CD4-positive, alpha-beta T cell treated with Interleukin-17A for 1 hour (primary cell): ENCODE data around the gene GPATCH2L.

ENCODE experiments used
- DNase-seq: peaks from one replicate; pipeline ENCODE4 v3.0.0-alpha.2; 2020

The GPATCH2L gene

GRCh38 chr14:76203086-76204001, 51.6 kb downstream of the GPATCH2L start:
- DNase-seq: no peak

GRCh38 chr14:76204461-76205230, 52.9 kb downstream of the GPATCH2L start:
- DNase-seq: no peak

GRCh38 chr14:76205708-76206107, 54.0 kb downstream of the GPATCH2L start:
- DNase-seq: no peak

DNA sequence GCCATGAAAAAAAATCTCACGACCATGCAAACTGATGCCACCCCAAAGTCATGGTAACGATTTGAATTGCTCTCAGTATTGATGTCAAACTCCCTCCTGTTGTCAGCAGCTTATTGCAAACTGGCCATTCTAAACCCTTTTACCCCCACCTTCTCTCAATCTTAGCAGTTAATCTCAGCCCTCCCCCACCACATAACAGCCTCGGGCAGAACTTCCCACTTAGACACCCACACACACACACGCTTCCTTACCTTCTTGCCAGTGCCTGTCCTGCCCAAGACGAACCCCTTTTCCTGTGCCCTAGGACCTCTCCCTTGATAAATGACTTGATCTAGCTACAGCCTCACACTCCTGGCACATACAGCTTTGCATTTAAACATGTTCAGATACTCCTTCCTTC, 56.6 kb downstream of the GPATCH2L start:
- no peak for DNase-seq

- no peak for DNase-seq
These were observed 60.5 kb downstream of the GPATCH2L start for GRCh38 chr14:76212242-76212641.

GRCh38 chr14:76217179-76217578, 65.5 kb downstream of the GPATCH2L start:
- DNase-seq: no peak

- no peak for DNase-seq
These were observed 66.9 kb downstream of the GPATCH2L start for GRCh38 chr14:76218662-76219061.

DNA sequence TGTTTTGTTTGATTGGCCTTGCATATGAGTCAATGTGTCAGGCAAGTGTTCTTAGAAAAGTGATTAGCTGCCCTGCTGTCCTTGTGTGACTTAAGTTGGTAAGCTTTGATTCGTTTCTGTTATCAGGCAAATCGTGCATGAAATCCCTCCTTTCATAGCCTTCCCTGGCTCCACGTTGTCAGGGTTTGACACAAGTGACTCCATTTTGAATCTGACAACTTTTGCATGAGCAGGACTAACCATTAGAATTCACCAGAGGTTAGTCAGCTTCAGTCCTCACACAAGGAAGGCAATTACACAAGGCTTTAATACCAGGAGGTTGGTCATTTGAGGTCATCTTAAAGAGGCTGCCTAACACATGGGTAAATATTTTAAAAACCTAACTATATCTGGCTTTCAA, 68.2 kb downstream of the GPATCH2L start:
- DNase-seq: no peak

GRCh38 chr14:76227450-76228050, 75.8 kb downstream of the GPATCH2L start:
- DNase-seq: no peak

- no peak for DNase-seq
These were observed 76.4 kb downstream of the GPATCH2L start for GRCh38 chr14:76228138-76228537.

GRCh38 chr14:76232800-76233199, 81.1 kb downstream of the GPATCH2L start:
- DNase-seq: no peak

GRCh38 chr14:76235628-76236027, 83.9 kb downstream of the GPATCH2L start:
- DNase-seq: no peak

DNA sequence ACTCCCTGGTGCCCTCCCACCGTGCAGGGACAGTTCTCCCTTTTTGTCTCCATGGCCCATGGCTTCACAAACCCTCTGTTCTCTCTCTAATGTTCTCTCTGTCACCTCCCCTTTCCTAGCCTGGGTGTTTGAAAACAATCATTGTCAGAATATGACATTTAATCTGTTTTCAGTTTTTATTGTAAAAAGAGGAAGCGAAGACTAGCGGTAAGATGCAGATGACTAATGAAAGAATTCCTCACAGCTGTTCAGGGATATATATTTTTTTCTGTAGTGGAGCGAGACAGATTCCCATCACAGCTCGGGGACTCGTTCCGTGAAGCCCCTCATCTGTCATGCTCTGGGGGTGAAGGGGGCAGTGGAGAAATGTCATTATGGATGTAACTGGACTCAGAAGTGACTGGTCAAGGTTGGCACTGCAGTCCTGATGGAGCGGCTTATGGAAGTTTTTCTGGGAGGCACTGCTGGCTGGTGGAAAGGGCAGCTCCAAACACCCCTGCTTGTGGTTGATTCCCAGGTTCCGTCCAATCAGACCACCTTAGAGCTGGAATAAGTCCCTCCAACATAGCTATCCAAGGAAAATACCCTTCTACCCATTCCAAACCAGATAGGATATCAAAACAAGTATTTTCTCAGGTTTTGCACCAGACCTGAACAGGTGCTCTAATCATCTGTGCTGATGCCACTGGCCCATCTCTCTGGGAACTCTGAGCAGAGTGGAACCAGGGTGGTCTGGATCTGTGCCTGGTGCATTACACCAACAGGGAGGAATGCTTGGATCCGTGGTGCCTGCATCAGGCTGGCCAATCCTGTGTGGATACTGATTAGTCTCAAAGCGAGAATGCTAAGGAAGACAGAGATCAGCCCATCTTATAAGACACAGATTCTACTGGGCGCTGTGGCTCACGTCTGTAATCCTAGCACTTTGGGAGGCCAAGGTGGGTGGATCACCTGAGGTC, 84.7 kb downstream of the GPATCH2L start:
- no peak for DNase-seq

- DNase-seq: no peak
These were observed 85.7 kb downstream of the GPATCH2L start for GRCh38 chr14:76237349-76237990.

DNA sequence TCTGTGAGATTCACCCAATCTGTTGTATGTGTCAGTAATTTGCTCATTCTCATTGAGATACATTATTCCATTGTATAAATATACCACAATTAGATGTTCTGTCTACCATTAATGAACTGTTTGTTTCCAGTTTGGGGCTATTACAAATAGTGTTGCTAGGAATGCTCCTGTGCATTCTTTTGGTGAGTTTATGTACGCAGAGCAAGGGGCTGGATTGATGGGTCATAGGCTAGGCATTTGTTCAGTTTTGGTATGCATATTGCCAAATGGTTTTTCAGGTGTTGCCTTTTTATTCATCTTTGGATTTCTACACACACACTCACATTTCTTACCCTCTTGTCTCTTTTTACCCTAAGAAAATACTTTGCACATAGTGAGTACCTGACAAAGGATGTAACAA, 93.4 kb downstream of the GPATCH2L start:
- DNase-seq: no peak

- no peak for DNase-seq
These were observed 98.6 kb downstream of the GPATCH2L start for GRCh38 chr14:76250302-76250701.

- DNase-seq: no peak
These were observed 100.7 kb downstream of the GPATCH2L start for GRCh38 chr14:76252471-76252870.

GRCh38 chr14:76253111-76253510, 101.4 kb downstream of the GPATCH2L start:
- no peak for DNase-seq

- no peak for DNase-seq
These were observed 104.8 kb downstream of the GPATCH2L start for GRCh38 chr14:76256545-76256944.

DNA sequence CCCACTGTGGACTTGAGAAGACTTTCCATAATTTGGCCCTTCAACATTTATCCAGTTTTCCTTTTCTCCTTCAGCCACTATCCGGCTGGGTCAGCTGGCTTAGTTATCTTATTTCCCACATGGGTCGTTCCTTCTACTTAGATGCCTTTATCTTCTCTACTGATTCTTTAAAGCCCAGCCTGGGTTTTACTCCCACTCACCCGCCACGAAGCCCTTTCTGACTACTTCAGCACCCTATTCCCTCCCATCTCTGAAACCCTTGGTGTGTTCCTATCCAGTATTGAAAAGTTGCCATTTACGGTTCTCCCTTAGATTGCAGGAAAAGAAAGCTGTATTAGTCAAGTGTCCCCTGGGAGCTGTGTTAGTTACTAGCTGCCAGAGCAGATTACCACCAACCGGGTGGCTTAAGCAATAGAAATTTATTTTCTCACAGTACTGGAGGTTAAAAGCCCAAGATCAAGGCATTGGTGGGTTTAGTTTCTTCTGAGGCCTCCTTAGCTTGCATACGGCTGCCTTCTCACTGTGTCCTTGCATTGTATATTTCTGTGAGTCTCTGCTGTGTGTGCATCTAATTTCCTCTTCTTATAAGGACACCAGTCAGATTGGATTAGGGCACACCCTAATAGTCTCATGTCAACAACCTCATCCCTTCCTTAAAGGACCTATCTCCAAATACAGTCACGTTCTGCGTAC, 105.5 kb downstream of the GPATCH2L start:
- DNase-seq: no peak

DNA sequence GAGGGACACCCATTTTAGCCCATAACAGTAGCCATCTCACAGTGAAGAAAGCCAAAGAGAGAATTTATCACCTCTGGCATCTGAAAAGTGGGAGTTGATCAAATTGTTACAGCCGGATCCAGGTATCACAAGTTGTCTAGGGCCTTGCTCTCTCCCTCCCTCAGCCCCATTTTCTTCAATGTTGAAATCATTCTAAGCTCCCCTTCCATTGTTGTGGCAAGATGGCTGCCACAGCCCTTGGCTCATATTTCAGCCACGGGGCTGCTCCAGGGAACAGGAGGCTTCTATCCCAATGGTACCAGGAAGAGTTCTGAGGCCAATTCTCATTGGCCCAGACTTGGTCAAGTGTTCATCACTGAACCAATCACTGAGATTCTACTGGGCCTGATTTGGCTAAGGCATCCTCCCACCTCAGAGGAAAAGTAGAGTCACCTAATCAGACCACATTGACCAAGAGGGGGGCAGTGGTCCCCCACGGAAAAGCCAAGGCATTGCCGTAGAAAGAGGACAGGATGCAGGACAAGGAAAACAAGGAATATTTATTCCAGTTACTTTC, 106.2 kb downstream of the GPATCH2L start:
- no peak for DNase-seq
